Measurements from ENCODE around the gene TNKS1BP1. TPM values are rescaled to one million over a fixed set of nuclear protein-coding genes. Genes with fewer than 3 reads are reported as not detected.
"Not testable (repeated sequence)": the region's sequence is repeated elsewhere in the genome, so short reads cannot be mapped to it uniquely, and the experiment has no call there.

TNKS1BP1 gene
- total RNA-seq, 2 experiments from 2014 or later = 19.1 to 21.6 TPM

GRCh38 chr11:57297221-57297620, 27.5 kb downstream of the TNKS1BP1 start:
- Mint-ChIP-seq H3K36me3 (ENCODE audit: low read depth) (peaks cover 46% of the 10 kb centered on the region), H3K27ac (no peak overlapping the region), H3K9me3 (ENCODE audit: low read depth) (no peaks in the 10 kb centered on the region), H3K27me3 (no peaks in the 10 kb centered on the region), H3K4me1 (no peaks in the 10 kb centered on the region), H3K4me3 (no peak overlapping the region)
- no peak for DNase-seq
- POLR2A ChIA-PET = no interaction called here
- CTCF ChIA-PET = no interaction called here
- no peak for ATAC-seq
- intact Hi-C loops (cut with DNase I, micrococcal nuclease) = no loop called here

GRCh38 chr11:57296205-57296604, 28.5 kb downstream of the TNKS1BP1 start:
- H3K27ac Mint-ChIP-seq; ATAC-seq; DNase-seq; H3K9me3 Mint-ChIP-seq (ENCODE audit: low read depth); H3K4me1 Mint-ChIP-seq; POLR2A ChIA-PET; intact Hi-C loops (cut with DNase I, micrococcal nuclease); H3K4me3 Mint-ChIP-seq; CTCF ChIA-PET; H3K27me3 Mint-ChIP-seq: not testable (repeated sequence)
- peaks cover 35% of the 10 kb centered on the region for H3K36me3 Mint-ChIP-seq (ENCODE audit: low read depth)

DNA sequence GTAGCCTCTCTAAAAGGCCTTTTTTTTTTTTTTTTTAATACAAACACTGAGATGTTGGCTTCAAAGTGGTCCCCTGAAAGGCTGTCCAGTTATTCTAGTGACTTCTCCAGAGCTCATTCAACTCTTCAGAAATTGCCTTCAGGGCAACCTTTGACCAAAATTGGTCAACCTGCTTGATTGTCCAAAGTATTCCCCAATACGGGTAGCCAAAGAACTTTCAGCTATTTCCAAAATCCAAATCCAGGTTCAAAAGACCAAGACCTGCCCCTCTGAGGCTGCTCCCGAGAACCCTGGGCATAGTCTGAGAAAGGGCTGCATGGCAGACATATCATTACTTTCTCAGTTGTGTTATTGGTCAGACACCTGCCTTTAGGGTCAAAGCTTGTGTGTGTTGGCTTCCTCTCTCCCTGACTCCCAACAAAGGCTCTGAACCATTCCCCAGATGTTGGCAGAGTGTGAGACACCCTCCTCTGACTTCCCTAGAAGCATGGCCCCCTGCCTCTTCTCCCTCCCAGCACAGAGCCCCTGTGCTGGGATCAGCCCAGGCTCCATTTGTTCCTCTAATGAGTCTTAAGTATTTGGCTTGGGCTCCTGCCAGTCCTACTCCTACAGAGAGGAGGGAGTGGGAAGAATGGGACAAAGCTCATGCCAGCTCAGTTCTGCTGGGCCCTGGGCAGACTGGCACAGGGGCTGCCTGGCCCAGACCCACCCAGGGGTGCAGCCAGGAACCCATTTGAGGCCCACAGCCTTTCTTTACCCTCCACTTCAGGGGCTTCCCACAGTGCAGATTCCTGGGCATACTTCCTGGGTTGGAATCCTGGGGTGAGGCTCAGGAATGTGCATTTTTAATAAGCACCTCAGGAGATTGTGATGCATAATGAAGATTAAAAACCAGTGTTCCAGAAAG, 30.3 kb downstream of the TNKS1BP1 start:
- no peaks in the 10 kb centered on the region for H3K4me1 Mint-ChIP-seq
- no peak for ATAC-seq
- H3K9me3 Mint-ChIP-seq (ENCODE audit: low read depth) = no peaks in the 10 kb centered on the region
- no peak overlapping the region for H3K4me3 Mint-ChIP-seq
- peaks cover 18% of the 10 kb centered on the region for H3K36me3 Mint-ChIP-seq (ENCODE audit: low read depth)
- H3K27ac Mint-ChIP-seq = no peak overlapping the region
- ChIA-PET CTCF (interaction anchor here (1.0 kb wide), 1 partner anchor 45 kb away, joined by 5 read pairs; no protein-coding TSS in a partner anchor), POLR2A (no interaction called here)
- intact Hi-C loops (cut with DNase I, micrococcal nuclease) = no loop called here
- peaks cover 7% of the 10 kb centered on the region for H3K27me3 Mint-ChIP-seq
- DNase-seq = no peak

DNA sequence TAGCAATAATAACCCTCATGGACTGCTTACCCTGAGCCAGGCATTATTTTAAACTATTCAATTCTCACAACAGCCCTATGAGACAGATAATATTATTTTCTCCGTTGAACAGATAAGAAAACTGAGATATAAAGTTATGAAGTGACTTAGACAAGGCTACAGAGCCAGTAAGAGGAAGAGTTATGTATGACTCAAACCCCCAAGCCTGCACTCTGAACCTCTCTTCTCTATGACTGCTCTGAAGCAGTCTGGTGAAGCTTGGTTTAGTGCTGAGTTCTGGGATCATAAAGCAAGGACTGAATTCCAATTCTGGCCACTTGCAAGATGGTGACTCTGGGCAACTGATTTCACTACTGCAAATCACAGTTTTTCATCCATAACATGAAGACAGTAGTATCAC, 34.5 kb downstream of the TNKS1BP1 start:
- no peaks in the 10 kb centered on the region for H3K36me3 Mint-ChIP-seq (ENCODE audit: low read depth)
- H3K27ac Mint-ChIP-seq = no peak overlapping the region
- intact Hi-C loops (cut with DNase I, micrococcal nuclease) = no loop called here
- H3K27me3 Mint-ChIP-seq = peaks cover 16% of the 10 kb centered on the region
- no peaks in the 10 kb centered on the region for H3K4me1 Mint-ChIP-seq
- no peak for DNase-seq
- H3K9me3 Mint-ChIP-seq (ENCODE audit: low read depth) = no peaks in the 10 kb centered on the region
- H3K4me3 Mint-ChIP-seq = no peak overlapping the region
- ATAC-seq = peak; percentile 53
- ChIA-PET CTCF (no interaction called here), POLR2A (no interaction called here)

DNA sequence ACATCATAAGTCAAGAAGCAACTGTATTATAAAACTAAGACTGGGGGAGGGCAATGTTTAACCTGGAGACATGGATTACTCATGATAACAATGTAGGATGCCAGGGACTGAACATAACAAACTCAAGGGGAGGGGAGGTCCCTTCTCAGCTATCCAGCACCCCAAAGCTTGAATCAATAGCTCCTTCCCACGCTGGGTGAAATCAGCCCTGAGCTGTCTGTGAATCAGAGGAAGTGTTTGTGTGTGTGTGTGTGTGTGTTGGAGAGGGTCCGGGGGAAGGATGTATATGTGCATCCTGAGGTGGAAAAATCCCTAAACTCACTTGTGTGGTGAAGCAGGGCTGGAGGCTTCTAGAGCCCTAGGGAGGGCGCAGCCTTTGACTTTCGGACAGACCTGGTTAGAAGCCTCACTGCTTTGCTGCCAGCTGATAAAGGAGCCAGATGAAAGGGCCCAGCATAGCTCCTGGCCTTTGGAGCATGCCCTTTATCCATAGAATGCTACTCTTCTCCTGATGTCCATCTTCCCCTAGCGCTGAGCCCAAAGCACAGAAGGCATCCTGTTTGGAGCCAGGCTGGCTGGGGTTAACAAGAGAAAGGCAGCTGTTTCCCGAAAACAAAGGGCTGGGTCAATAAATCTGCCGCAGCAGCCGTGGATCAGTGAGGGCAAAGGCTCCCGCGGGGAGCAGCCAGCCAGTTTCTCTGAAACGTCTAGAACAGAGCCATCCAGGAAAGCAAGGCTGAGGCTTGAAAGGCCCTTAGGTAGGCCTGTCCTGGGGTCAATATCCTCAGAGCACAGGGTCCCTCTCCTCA, 35.8 kb downstream of the TNKS1BP1 start:
- H3K4me1 Mint-ChIP-seq = no peaks in the 10 kb centered on the region
- DNase-seq (peak; percentile 29), ATAC-seq (peak; percentile 82)
- H3K27me3 Mint-ChIP-seq = peaks cover 16% of the 10 kb centered on the region
- ChIA-PET POLR2A (no interaction called here), CTCF (no interaction called here)
- H3K4me3 Mint-ChIP-seq = no peak overlapping the region
- H3K9me3 Mint-ChIP-seq (ENCODE audit: low read depth) = no peaks in the 10 kb centered on the region
- H3K27ac Mint-ChIP-seq = no peak overlapping the region
- H3K36me3 Mint-ChIP-seq (ENCODE audit: low read depth) = no peaks in the 10 kb centered on the region
- intact Hi-C loops (cut with DNase I, micrococcal nuclease) = loop anchor here in 1 of 2 experiments (10.0 kb wide), 1 partner anchor 56 kb away; no protein-coding TSS in a partner anchor

- no peak for DNase-seq
- H3K27me3 Mint-ChIP-seq = peaks cover 16% of the 10 kb centered on the region
- H3K36me3 Mint-ChIP-seq (ENCODE audit: low read depth) = no peaks in the 10 kb centered on the region
- H3K9me3 Mint-ChIP-seq (ENCODE audit: low read depth) = no peaks in the 10 kb centered on the region
- H3K4me3 Mint-ChIP-seq = no peak overlapping the region
- ATAC-seq = no peak
- intact Hi-C loops (cut with DNase I, micrococcal nuclease) = loop anchor here in 1 of 2 experiments (10.0 kb wide), 1 partner anchor 57 kb away; no protein-coding TSS in a partner anchor
- no peak overlapping the region for H3K27ac Mint-ChIP-seq
- CTCF ChIA-PET = no interaction called here
- no peaks in the 10 kb centered on the region for H3K4me1 Mint-ChIP-seq
- POLR2A ChIA-PET = no interaction called here
Observed at GRCh38 chr11:57287884-57288283, 36.9 kb downstream of the TNKS1BP1 start.

DNA sequence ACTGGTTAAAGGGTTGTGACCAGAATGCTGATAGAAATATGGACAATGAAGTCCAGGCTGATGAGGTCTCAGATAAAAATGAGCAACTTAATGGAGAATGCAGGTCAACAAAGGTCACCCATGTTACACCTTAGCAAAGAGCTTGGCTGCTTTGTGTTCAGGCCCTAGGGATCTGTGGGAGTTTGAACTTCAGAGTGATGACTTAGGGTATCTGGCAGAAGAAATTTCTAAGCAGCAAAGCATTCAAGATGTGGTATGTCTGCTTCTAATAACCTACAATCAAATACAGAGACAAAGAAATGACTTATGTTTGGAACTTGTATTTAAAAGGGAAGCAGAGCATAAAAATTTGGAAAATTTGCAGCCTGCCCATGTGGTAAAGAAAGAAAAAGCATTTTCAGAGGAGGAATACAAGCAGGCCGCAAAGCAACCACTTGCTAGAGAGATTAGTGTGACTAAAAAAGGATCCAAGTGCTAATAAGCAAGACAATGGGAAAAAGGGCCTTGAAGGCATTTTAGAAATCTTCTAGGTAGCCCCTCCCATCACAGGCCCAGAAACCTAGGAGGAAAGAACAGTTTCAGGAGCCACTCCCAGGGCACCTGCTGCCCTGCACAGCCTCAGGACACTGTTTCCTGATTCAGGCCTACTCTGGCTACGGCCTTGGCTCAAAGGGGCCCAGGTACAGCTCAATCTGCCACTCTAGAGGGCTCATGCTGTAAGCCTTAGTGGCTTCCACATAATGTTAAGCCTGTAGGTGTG, 41.3 kb downstream of the TNKS1BP1 start:
- ATAC-seq (no peak), DNase-seq (no peak)
- Mint-ChIP-seq H3K4me1 (no peaks in the 10 kb centered on the region), H3K27ac (no peak overlapping the region), H3K36me3 (ENCODE audit: low read depth) (no peaks in the 10 kb centered on the region), H3K4me3 (no peak overlapping the region), H3K27me3 (peaks cover 12% of the 10 kb centered on the region), H3K9me3 (ENCODE audit: low read depth) (peaks cover 4% of the 10 kb centered on the region)
- intact Hi-C loops (cut with DNase I, micrococcal nuclease) = loop anchor here in 1 of 2 experiments (10.0 kb wide), 1 partner anchor 61 kb away; no protein-coding TSS in a partner anchor
- CTCF ChIA-PET = no interaction called here
- POLR2A ChIA-PET = no interaction called here

DNA sequence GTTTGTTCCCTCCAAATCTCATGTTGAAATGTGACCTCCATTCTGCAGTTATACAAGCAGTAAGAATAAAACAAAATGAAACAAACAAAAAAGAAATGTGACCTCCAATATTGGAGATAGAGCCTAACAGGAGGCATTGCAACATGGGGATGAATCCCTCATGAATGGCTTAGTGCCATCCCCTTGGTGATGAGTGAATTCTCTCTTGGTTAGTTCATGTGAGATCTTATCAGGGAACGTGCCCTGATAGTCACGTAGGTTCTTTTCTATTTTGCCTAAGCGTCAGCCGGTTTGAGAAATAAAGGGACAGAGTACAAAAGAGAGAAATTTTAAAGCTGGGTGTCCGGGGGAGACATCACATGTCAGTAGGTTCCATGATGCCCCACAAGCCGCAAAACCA, 43.2 kb downstream of the TNKS1BP1 start:
- ATAC-seq; POLR2A ChIA-PET; H3K36me3 Mint-ChIP-seq (ENCODE audit: low read depth); CTCF ChIA-PET; H3K9me3 Mint-ChIP-seq (ENCODE audit: low read depth); H3K4me3 Mint-ChIP-seq; H3K27ac Mint-ChIP-seq; H3K4me1 Mint-ChIP-seq; DNase-seq: not testable (repeated sequence)
- intact Hi-C loops (cut with DNase I, micrococcal nuclease) = loop anchor here in 1 of 2 experiments (10.0 kb wide), 1 partner anchor 63 kb away; no protein-coding TSS in a partner anchor
- peaks cover 17% of the 10 kb centered on the region for H3K27me3 Mint-ChIP-seq

GRCh38 chr11:57279116-57279515, 45.6 kb downstream of the TNKS1BP1 start:
- Mint-ChIP-seq H3K9me3 (ENCODE audit: low read depth) (peaks cover 4% of the 10 kb centered on the region), H3K27me3 (peaks cover 25% of the 10 kb centered on the region), H3K27ac (no peak overlapping the region), H3K36me3 (ENCODE audit: low read depth) (no peaks in the 10 kb centered on the region), H3K4me3 (no peak overlapping the region), H3K4me1 (peaks cover 2% of the 10 kb centered on the region)
- ChIA-PET POLR2A (no interaction called here), CTCF (interaction anchor here (1.0 kb wide), 1 partner anchor 19 kb away, joined by 3 read pairs; no protein-coding TSS in a partner anchor)
- no peak for ATAC-seq
- no peak for DNase-seq
- intact Hi-C loops (cut with DNase I, micrococcal nuclease) = loop anchor here (5.0 to 10.0 kb wide), 3 partner anchors 162 to 437 kb away; no protein-coding TSS in a partner anchor

DNA sequence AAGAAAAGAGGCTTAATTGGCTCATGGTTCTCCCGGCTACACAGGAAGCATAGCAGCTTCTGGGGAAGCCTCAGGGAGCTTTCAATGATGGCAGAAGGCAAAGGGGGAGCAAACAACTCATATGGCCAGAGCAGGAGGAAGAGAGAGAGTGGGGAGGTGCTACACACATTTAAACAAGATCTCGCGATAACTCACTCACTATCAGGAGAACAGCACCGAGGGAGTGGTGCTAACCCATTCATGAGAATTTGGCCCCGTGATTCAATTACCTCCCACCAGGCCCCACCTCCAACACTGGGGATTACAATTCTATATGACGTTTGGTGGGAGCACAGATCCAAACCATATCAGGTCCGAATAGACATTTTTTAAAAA, 46.0 kb downstream of the TNKS1BP1 start:
- Mint-ChIP-seq H3K27me3 (peaks cover 26% of the 10 kb centered on the region), H3K4me3 (no peak overlapping the region), H3K9me3 (ENCODE audit: low read depth) (peaks cover 4% of the 10 kb centered on the region), H3K4me1 (peaks cover 2% of the 10 kb centered on the region), H3K36me3 (ENCODE audit: low read depth) (no peaks in the 10 kb centered on the region), H3K27ac (no peak overlapping the region)
- DNase-seq (no peak), ATAC-seq (no peak)
- intact Hi-C loops (cut with DNase I, micrococcal nuclease) = loop anchor here (5.0 to 10.0 kb wide), 3 partner anchors 161 to 436 kb away; no protein-coding TSS in a partner anchor
- POLR2A ChIA-PET = no interaction called here
- CTCF ChIA-PET = interaction anchor here (1.0 kb wide), 1 partner anchor 18 kb away, joined by 3 read pairs; no protein-coding TSS in a partner anchor
